ENCODE data around the gene RPH3AL. TPM values are rescaled to one million over a fixed set of nuclear protein-coding genes. Genes with fewer than 3 reads are reported as not detected.
"Not testable (repeated sequence)": the region's sequence is repeated elsewhere in the genome, so short reads cannot be mapped to it uniquely, and the experiment has no call there.

RPH3AL gene
- total RNA-seq, 1 donor from 2014 or later: 16.9 TPM

GRCh38 chr17:260944-261343 lies 91.7 kb downstream of the RPH3AL start:
- no peak for DNase-seq

- no peak for DNase-seq
Measured at GRCh38 chr17:260031-260791, 92.4 kb downstream of the RPH3AL start.

- no peak for DNase-seq
Measured at GRCh38 chr17:259341-259976, 93.1 kb downstream of the RPH3AL start.

GRCh38 chr17:258906-259305 lies 93.7 kb downstream of the RPH3AL start:
- DNase-seq: no peak

- DNase-seq: no peak
Measured at GRCh38 chr17:258045-258734, 94.4 kb downstream of the RPH3AL start.

- no peak for DNase-seq
Measured at GRCh38 chr17:253091-253846, 99.3 kb downstream of the RPH3AL start.

- no peak for DNase-seq
Measured at GRCh38 chr17:252456-252855, 100.2 kb downstream of the RPH3AL start.

- DNase-seq: no peak
Measured at GRCh38 chr17:251531-251930, 101.1 kb downstream of the RPH3AL start.

- no peak for DNase-seq
Measured at GRCh38 chr17:250487-251300, 101.9 kb downstream of the RPH3AL start.

- no peak for DNase-seq
Measured at GRCh38 chr17:249236-249993, 103.2 kb downstream of the RPH3AL start.

- no peak for DNase-seq
Measured at GRCh38 chr17:248337-249235, 104.0 kb downstream of the RPH3AL start.

GRCh38 chr17:247767-248166 lies 104.8 kb downstream of the RPH3AL start:
- no peak for DNase-seq

- no peak for DNase-seq
Measured at GRCh38 chr17:246851-247421, 105.7 kb downstream of the RPH3AL start.

GRCh38 chr17:246226-246625 lies 106.4 kb downstream of the RPH3AL start:
- no peak for DNase-seq

- DNase-seq: no peak
Measured at GRCh38 chr17:245611-246010, 107.0 kb downstream of the RPH3AL start.

- DNase-seq: no peak
Measured at GRCh38 chr17:245020-245419, 107.6 kb downstream of the RPH3AL start.

GRCh38 chr17:243924-244323 lies 108.7 kb downstream of the RPH3AL start:
- DNase-seq: not testable (repeated sequence)

- no peak for DNase-seq
Measured at GRCh38 chr17:238964-239259, 113.7 kb downstream of the RPH3AL start.

GRCh38 chr17:238071-238963 lies 114.3 kb downstream of the RPH3AL start:
- DNase-seq: no peak
